OCI-LY7 (cell line): Measurements from ENCODE around the gene FANCE. TPM values are rescaled to one million over a fixed set of nuclear protein-coding genes. Genes with fewer than 3 reads are reported as not detected.

Source experiments
- BruUV-seq: library from RNA; stranded (reverse); fragments of 400-500 nt; replicated peaks from 2 replicates; lab custom pipeline; 2021; lab: Mats Ljungman, UMichigan
- CTCF ChIA-PET: fragments of 300-600 bp; sonication (Branson Sonifier 250); formaldehyde crosslinking; loops from one replicate; lab custom pipeline; 2022; ENCODE audit warnings: antibody characterized with exemption; ENCODE audit not compliant: unreplicated experiment; lab: Charles Lee
- POLR2A ChIA-PET: fragments of 300-600 bp; sonication (Branson Sonifier 250); formaldehyde crosslinking; loops from one replicate; lab custom pipeline; 2022; ENCODE audit warnings: antibody characterized with exemption; lab: Charles Lee
- DNase-seq: peaks from one replicate; pipeline ENCODE4 v3.0.0-alpha.2; 2015; ENCODE audit warnings: low spot score
- H2AFZ ChIP-seq: fragments of 200-600 bp; sonication (generic), shearing (Covaris generic); 2 replicates; pipeline ENCODE4 v1.6.1; 2014; ENCODE audit warnings: mild to moderate bottlenecking, antibody characterized with exemption, low read length, moderate library complexity
- H3K27ac ChIP-seq: fragments of 200-600 bp; sonication (generic); 2 replicates; pipeline ENCODE4 v1.5.1; 2014; ENCODE audit warnings: mixed run types, low read depth, mild to moderate bottlenecking, moderate library complexity, low read length, inconsistent platforms; ENCODE audit not compliant: poor library complexity, severe bottlenecking
- H3K36me3 ChIP-seq: fragments of 200-600 bp; sonication (generic); 2 replicates; pipeline ENCODE4 v1.6.1; 2014; ENCODE audit warnings: mild to moderate bottlenecking, antibody characterized with exemption, low read length, moderate library complexity, mixed read lengths; ENCODE audit not compliant: insufficient read depth
- H3K4me1 ChIP-seq: fragments of 200-600 bp; sonication (generic); 2 replicates; pipeline ENCODE4 v1.5.1; 2014; ENCODE audit warnings: mild to moderate bottlenecking, low read length; ENCODE audit not compliant: insufficient read depth, poor library complexity, severe bottlenecking
- H3K4me2 ChIP-seq: fragments of 200-600 bp; sonication (generic); 2 replicates; pipeline ENCODE4 v1.6.1; 2014; ENCODE audit warnings: mild to moderate bottlenecking, low read length
- H3K4me3 ChIP-seq: fragments of 200-600 bp; sonication (generic); 2 replicates; pipeline ENCODE4 v1.5.1; 2014; ENCODE audit warnings: mild to moderate bottlenecking, low read depth, low read length; ENCODE audit not compliant: poor library complexity, severe bottlenecking
- H3K79me2 ChIP-seq: fragments of 200-600 bp; sonication (generic); 2 replicates; pipeline ENCODE4 v1.6.1; 2016; ENCODE audit warnings: low read depth, mild to moderate bottlenecking, low read length, moderate library complexity, mixed read lengths; ENCODE audit not compliant: insufficient read depth
- H3K9me2 ChIP-seq: fragments of 200-600 bp; sonication (generic); 2 replicates; pipeline ENCODE4 v1.6.1; 2016; ENCODE audit warnings: mild to moderate bottlenecking, low read length, mixed read lengths; ENCODE audit not compliant: insufficient read depth
- H3K9me3 ChIP-seq: fragments of 200-600 bp; sonication (generic); 2 replicates; pipeline ENCODE4 v1.6.1; 2014; ENCODE audit warnings: mild to moderate bottlenecking, mixed run types, low read length, mixed read lengths
- H4K20me1 ChIP-seq: fragments of 200-600 bp; sonication (generic); 2 replicates; pipeline ENCODE4 v1.6.1; 2014; ENCODE audit warnings: mild to moderate bottlenecking, antibody characterized with exemption, low read length, moderate library complexity, mixed read lengths; ENCODE audit not compliant: insufficient read depth
- EZH2phosphoT487 ChIP-seq: fragments of 200-600 bp; sonication (generic); IDR thresholded peaks from 2 replicates; pipeline ENCODE4 v1.6.1; 2018; ENCODE audit warnings: low read depth, borderline replicate concordance, mild to moderate bottlenecking, mixed run types, antibody characterized with exemption, low read length, moderate library complexity, mixed read lengths
- intact Hi-C: fragments of 100-400 bp; cut with micrococcal nuclease; formaldehyde crosslinking; loops from one replicate; pipeline ENCODE4 v1.10.0; 2022; ENCODE audit not compliant: unreplicated experiment
- total RNA-seq, 2 experiments: library from RNA; depleted of rRNA in 1 of 2; stranded (reverse); fragments of >200 nt in 1 of 2; shearing (Covaris generic) in 1 of 2; gene quantifications; 2 replicates each; pipeline ENCODE4 v1.2.3, GENCODE V29; 2014 to 2022
- TF ChIP-seq, protein P1 (sequence below): fragments of 200-600 bp; sonication (generic); conservative IDR thresholded peaks from 2 replicates; pipeline ENCODE4 v1.5.1; 2014; ENCODE audit warnings: mild to moderate bottlenecking, antibody characterized with exemption, low read length, moderate library complexity, mixed read lengths

Gene FANCE
- total RNA-seq, 2 experiments from 2014 or later = 14.4 to 17.4 TPM

DNA sequence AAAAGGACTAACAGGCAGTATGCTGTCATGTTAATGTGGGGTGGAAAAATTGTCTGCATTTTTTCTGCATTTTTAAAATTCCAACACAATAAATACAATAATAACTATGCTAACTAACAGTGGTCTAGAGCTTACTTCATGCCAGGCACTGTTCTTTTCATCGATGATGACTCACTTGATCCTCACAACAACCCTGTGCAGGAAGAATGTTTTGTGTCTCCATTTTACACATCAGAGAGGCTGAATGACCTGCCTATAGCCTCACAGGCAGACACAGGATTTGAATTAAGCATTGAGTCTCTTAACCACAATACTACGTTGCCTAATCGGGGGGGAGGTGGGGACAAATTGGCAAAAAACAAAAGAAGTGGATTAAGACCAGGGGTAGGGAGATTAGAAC lies 26.9 kb upstream of the FANCE start:
- Histone ChIP-seq H3K36me3 (peaks cover 17% of the 10 kb centered on the region), H3K4me3 (no peak overlapping the region), H3K4me1 (peaks cover 17% of the 10 kb centered on the region), H3K9me2 (no peaks in the 10 kb centered on the region), H3K4me2 (no peak overlapping the region), H3K79me2 (no peaks in the 10 kb centered on the region), H4K20me1 (no peaks in the 10 kb centered on the region), H2AFZ (no peak overlapping the region), H3K27ac (no peak overlapping the region), H3K9me3 (peaks cover 5% of the 10 kb centered on the region; the same call in 1 of the 2 replicates)
- intact Hi-C loops = no loop called here
- BruUV-seq = no TSS peak
- DNase-seq = no peak
- POLR2A ChIA-PET = interaction anchor here (0.7 kb wide), 1 partner anchor 69 kb away, joined by 6 read pairs; no protein-coding TSS in a partner anchor
- CTCF ChIA-PET = no interaction called here
- no peak for TF ChIP-seq EZH2phosphoT487
- TF ChIP-seq, protein P1, sequence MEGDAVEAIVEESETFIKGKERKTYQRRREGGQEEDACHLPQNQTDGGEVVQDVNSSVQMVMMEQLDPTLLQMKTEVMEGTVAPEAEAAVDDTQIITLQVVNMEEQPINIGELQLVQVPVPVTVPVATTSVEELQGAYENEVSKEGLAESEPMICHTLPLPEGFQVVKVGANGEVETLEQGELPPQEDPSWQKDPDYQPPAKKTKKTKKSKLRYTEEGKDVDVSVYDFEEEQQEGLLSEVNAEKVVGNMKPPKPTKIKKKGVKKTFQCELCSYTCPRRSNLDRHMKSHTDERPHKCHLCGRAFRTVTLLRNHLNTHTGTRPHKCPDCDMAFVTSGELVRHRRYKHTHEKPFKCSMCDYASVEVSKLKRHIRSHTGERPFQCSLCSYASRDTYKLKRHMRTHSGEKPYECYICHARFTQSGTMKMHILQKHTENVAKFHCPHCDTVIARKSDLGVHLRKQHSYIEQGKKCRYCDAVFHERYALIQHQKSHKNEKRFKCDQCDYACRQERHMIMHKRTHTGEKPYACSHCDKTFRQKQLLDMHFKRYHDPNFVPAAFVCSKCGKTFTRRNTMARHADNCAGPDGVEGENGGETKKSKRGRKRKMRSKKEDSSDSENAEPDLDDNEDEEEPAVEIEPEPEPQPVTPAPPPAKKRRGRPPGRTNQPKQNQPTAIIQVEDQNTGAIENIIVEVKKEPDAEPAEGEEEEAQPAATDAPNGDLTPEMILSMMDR = no peak

DNA sequence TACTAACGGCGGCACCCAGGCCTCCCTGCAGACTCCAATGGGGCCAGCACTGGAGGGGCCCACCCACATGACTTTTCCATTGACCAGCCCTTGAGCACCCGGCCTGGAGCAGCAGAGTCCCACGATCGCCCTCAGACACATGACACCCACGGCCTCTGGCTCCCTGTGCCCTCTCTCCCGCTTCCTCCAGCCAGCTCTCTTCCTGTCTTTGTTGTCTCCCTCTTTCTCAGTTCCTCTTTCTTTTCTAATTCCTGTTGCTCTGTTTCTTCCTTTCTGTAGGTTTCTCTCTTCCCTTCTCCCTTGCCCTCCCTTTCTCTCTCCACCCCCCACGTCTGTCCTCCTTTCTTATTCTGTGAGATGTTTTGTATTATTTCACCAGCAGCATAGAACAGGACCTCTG lies 26.1 kb upstream of the FANCE start:
- intact Hi-C loops = no loop called here
- peak; percentile 24 for DNase-seq
- Histone ChIP-seq H3K9me2 (no peaks in the 10 kb centered on the region), H3K4me3 (no peak overlapping the region), H3K4me2 (peak overlapping the region; percentile 29), H4K20me1 (no peaks in the 10 kb centered on the region), H3K9me3 (peaks cover 5% of the 10 kb centered on the region; the same call in 1 of the 2 replicates), H3K4me1 (peaks cover 17% of the 10 kb centered on the region), H2AFZ (no peak overlapping the region), H3K79me2 (no peaks in the 10 kb centered on the region), H3K27ac (no peak overlapping the region), H3K36me3 (peaks cover 17% of the 10 kb centered on the region)
- POLR2A ChIA-PET = no interaction called here
- CTCF ChIA-PET = no interaction called here
- TF ChIP-seq, protein P1 = no peak
- TF ChIP-seq EZH2phosphoT487 = no peak
- no TSS peak for BruUV-seq

DNA sequence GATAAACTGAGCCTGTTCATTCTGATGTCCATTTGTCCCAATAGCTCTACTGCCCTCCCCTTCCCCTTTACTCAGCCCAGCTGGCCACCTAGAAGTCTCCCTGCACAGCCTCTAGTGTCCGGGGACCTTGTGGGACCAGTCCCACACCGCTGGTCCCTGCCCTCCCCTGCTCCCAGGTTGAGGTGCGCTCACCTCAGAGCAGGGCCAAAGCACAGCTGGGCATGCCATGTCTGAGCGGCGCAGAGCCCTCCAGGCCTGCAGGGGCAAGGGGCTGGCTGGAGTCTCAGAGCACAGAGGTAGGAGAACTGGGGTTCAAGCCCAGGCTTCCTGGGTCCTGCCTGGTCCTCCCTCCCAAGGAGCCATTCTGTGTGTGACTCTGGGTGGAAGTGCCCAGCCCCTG lies 24.7 kb upstream of the FANCE start:
- H3K27ac ChIP-seq = no peak overlapping the region
- peaks cover 5% of the 10 kb centered on the region; the same call in 1 of the 2 replicates for H3K9me3 ChIP-seq
- no peaks in the 10 kb centered on the region for H3K79me2 ChIP-seq
- no peak for DNase-seq
- peaks cover 17% of the 10 kb centered on the region for H3K4me1 ChIP-seq
- no peak overlapping the region for H3K4me2 ChIP-seq
- POLR2A ChIA-PET = no interaction called here
- BruUV-seq = no TSS peak
- H3K4me3 ChIP-seq = no peak overlapping the region
- intact Hi-C loops = no loop called here
- peaks cover 12% of the 10 kb centered on the region for H3K36me3 ChIP-seq
- CTCF ChIA-PET = no interaction called here
- no peak for TF ChIP-seq EZH2phosphoT487
- TF ChIP-seq, protein P1 = no peak
- no peak overlapping the region for H2AFZ ChIP-seq
- no peaks in the 10 kb centered on the region for H3K9me2 ChIP-seq
- no peaks in the 10 kb centered on the region for H4K20me1 ChIP-seq
